Measurements from ENCODE around the gene KCNK15. TPM values are rescaled to one million over a fixed set of nuclear protein-coding genes. Genes with fewer than 3 reads are reported as not detected.

Gene KCNK15
- polyA plus RNA-seq, 1 donor, result 0.21 TPM

Other genes starting within 250 kb of the KCNK15 start
- gene SERINC3, start 223.8 kb upstream of the KCNK15 start, polyA plus RNA-seq, result 69.2 TPM
- gene PKIG, start 163.3 kb upstream of the KCNK15 start, polyA plus RNA-seq, result 46.5 TPM
- gene ADA, start 94.2 kb upstream of the KCNK15 start, polyA plus RNA-seq, result 7.3 TPM
- 0.09 TPM for gene CCN5, start 30.5 kb upstream of the KCNK15 start, polyA plus RNA-seq
- gene RIMS4, start 64.7 kb downstream of the KCNK15 start, polyA plus RNA-seq, result 4.1 TPM
- gene YWHAB, start 139.8 kb downstream of the KCNK15 start, polyA plus RNA-seq, result 152 TPM
- 27.4 TPM for gene PABPC1L, start 164.2 kb downstream of the KCNK15 start, polyA plus RNA-seq
- 21.8 TPM for gene TOMM34, start 214.5 kb downstream of the KCNK15 start, polyA plus RNA-seq
- gene STK4, start 220.6 kb downstream of the KCNK15 start, polyA plus RNA-seq, result 15.8 TPM